HFF-Myc (cell line): ENCODE measurements around the gene ARHGAP9.
A peak's percentile ranks its signal among the peaks of the same experiment; 100 is the strongest.

Experiments
- DNase-seq: peaks from one replicate; pipeline ENCODE4 v3.0.0-alpha.2; 2011; ENCODE audit warnings: low read depth; ENCODE audit errors: extremely low read depth
- H3K4me3 ChIP-seq: replicated peaks from 2 replicates; pipeline ENCODE4 v1.5.1; 2011; ENCODE audit warnings: low read depth, mild to moderate bottlenecking, control low read depth, low read length
- TF ChIP-seq, protein P1 (sequence below): IDR thresholded peaks from 2 replicates; pipeline ENCODE4 v1.5.1; 2012; ENCODE audit warnings: mild to moderate bottlenecking, low read depth, low read length, control low read depth; ENCODE audit errors: missing control alignments

ARHGAP9 gene

DNA sequence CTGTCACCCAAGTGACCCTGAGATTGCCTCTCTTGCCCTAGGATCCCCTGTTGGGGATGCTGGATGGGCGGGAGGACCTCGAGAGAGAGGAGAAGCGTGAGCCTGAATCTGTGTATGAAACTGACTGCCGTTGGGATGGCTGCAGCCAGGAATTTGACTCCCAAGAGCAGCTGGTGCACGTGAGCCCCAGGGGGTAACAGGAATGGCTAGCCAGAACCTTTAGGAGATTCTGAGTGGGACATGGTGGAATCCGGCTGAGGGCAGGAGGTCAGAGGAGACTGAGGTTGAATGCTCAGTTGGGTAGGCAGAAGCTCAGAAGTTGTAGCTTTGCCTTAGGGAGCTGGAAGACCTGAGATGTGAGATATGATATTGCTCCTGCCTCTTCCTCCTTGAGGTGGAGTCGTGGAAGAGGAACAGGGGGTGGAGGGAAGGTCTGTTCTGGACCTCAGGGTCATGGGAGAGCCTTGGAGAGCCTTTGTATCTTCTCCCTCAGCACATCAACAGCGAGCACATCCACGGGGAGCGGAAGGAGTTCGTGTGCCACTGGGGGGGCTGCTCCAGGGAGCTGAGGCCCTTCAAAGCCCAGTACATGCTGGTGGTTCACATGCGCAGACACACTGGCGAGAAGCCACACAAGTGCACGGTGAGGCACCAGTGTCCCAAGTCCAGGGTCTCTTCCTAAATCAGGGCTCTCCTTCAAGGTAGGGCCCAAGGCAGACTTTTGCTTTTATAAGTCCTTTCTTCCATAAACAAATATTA is 13.7 kb downstream of the ARHGAP9 start:
- no peak for DNase-seq
- TF ChIP-seq, protein P1, sequence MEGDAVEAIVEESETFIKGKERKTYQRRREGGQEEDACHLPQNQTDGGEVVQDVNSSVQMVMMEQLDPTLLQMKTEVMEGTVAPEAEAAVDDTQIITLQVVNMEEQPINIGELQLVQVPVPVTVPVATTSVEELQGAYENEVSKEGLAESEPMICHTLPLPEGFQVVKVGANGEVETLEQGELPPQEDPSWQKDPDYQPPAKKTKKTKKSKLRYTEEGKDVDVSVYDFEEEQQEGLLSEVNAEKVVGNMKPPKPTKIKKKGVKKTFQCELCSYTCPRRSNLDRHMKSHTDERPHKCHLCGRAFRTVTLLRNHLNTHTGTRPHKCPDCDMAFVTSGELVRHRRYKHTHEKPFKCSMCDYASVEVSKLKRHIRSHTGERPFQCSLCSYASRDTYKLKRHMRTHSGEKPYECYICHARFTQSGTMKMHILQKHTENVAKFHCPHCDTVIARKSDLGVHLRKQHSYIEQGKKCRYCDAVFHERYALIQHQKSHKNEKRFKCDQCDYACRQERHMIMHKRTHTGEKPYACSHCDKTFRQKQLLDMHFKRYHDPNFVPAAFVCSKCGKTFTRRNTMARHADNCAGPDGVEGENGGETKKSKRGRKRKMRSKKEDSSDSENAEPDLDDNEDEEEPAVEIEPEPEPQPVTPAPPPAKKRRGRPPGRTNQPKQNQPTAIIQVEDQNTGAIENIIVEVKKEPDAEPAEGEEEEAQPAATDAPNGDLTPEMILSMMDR, result no peak
- no peak overlapping the region for H3K4me3 ChIP-seq

GRCh38 chr12:57465030-57465746 is 14.5 kb downstream of the ARHGAP9 start:
- TF ChIP-seq, protein P1, result no peak
- no peak for DNase-seq
- no peak overlapping the region for H3K4me3 ChIP-seq

- DNase-seq, result no peak
- TF ChIP-seq, protein P1, result no peak
- no peak overlapping the region for H3K4me3 ChIP-seq
Measured at GRCh38 chr12:57464569-57464968, 15.1 kb downstream of the ARHGAP9 start.

DNA sequence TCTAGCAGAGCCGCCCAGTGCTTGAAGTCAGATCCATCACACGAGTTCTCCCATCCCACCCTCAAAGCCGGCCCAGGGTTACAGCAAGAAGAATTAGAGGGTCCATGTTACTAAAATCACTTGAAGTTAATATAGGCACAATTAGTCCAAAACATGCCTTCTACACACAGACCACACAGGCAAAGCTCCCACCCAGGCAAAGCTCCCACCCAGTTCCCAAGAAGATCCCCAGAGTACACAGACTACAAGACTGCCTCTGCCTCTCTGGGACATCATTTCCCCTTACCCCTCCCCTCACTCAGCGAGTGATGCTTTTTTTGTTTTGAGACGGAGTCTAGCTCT is 16.8 kb downstream of the ARHGAP9 start:
- TF ChIP-seq, protein P1, result no peak
- no peak overlapping the region for H3K4me3 ChIP-seq
- no peak for DNase-seq

DNA sequence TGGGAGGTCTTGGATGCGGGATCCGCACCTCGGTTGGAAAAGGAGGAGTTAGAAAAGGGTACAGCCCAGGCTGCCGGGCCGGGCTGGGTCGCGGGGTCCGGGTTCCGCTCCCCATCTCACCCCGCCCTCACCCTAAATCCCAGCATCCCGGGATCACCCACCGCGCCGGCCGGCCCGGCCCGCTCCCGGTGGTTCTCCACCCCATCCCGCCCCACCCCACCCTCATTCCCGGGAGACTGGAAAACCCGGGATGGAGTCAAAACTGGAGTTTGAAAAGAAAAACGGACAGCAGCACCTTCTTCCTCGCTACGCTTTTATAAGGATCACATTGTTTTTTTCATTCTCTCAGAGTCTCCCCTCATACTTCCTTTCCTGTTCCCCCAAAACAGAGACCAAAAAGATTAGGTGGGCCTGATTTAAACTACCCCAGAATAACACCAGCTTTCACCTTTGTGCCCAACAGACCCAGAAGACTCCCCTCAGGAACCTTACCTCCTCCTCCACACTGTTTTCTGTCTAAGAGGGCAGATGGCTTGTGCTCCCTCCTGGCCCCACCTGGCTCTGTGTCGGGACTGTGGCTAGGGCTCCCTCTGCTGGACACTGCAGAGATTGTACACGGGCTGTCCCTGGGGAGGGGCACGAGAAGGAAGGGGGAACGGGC is 17.3 kb downstream of the ARHGAP9 start:
- DNase-seq, result peak; percentile 85
- peak overlapping the region; percentile 58 for H3K4me3 ChIP-seq
- TF ChIP-seq, protein P1, result peak; percentile 99

- no peak for DNase-seq
- TF ChIP-seq, protein P1, result no peak
Measured at GRCh38 chr12:57461917-57462250, 17.8 kb downstream of the ARHGAP9 start.

More at GRCh38 chr12:57461917-57462250, 17.8 kb downstream of the ARHGAP9 start:
- H3K4me3 ChIP-seq, result peak overlapping the region; percentile 58
